Breast epithelium (tissue), 4 donors: ENCODE results near the gene UFC1. TPM values are rescaled to one million over a fixed set of nuclear protein-coding genes. Genes with fewer than 3 reads are reported as not detected.

Experiments
- DNase-seq, 2 donors: peaks; one replicate each; pipeline ENCODE4 v3.0.0-alpha.2; 2019; ENCODE audit warnings: low spot score in 2 of 2
- H3K27ac ChIP-seq, 2 donors: fragments of 200-600 bp; sonication (generic) in 1 of 2; one replicate each; pipeline ENCODE4 v1.5.1; 2016 to 2019; ENCODE audit warnings: mild to moderate bottlenecking in 1 of 2
- H3K27me3 ChIP-seq, 2 donors: fragments of 200-600 bp; sonication (generic) in 1 of 2; one replicate each; pipeline versions ENCODE4 v1.5.1 to v1.6.0; 2017 to 2019; ENCODE audit warnings: control low read depth in 1 of 2, mild to moderate bottlenecking in 1 of 2
- H3K36me3 ChIP-seq: fragments of 200-600 bp; one replicate; pipeline ENCODE4 v1.5.1; 2019
- H3K4me1 ChIP-seq, 2 donors: fragments of 200-600 bp; sonication (generic); one replicate each; pipeline ENCODE4 v1.5.1; 2016 to 2019; ENCODE audit warnings: control low read depth in 1 of 2
- H3K4me3 ChIP-seq, 3 donors: fragments of 200-600 bp; sonication (generic); 1 replicate in 2 of 3; 2 replicates in 1 of 3; pipeline ENCODE4 v1.5.1; 2016 to 2019; ENCODE audit warnings: mild to moderate bottlenecking in 3 of 3, moderate library complexity in 2 of 3
- H3K9me3 ChIP-seq, 2 donors: fragments of 200-600 bp; sonication (generic) in 1 of 2; one replicate each; pipeline ENCODE4 v1.5.1; 2016 to 2019; ENCODE audit warnings: control low read depth in 1 of 2
- POLR2A ChIP-seq: fragments of 450-650 bp; IDR thresholded peaks from one replicate; pipeline ENCODE4 v1.6.1; 2016; ENCODE audit warnings: antibody characterized with exemption, mild to moderate bottlenecking, moderate library complexity
- POLR2AphosphoS5 ChIP-seq, 3 donors: sonication (generic); formaldehyde crosslinking; IDR thresholded peaks; one replicate each; pipeline ENCODE4 v1.6.1; 2017; ENCODE audit warnings: antibody characterized with exemption in 3 of 3
- intact Hi-C: fragments of 100-400 bp; cut with DNase I; formaldehyde crosslinking; loops from one replicate; pipeline ENCODE4 v1.15.1; 2023; ENCODE audit warnings: low total_unique reads
- total RNA-seq, 3 donors: library from RNA; depleted of rRNA; stranded (reverse); fragments of >200 nt; gene quantifications; one replicate each; pipeline ENCODE4 v1.1.0, GENCODE V29; 2016
- TF ChIP-seq, protein P1 (sequence below), 3 donors: fragments of 450-650 bp; IDR thresholded peaks; one replicate each; pipeline ENCODE4 v1.5.1; 2016 to 2017; ENCODE audit warnings: antibody characterized with exemption in 3 of 3, mild to moderate bottlenecking in 3 of 3, moderate library complexity in 3 of 3

Gene UFC1
- total RNA-seq, 3 donors from 2014 or later, result 76.0 to 90.3 (median 87.5) TPM

GRCh38 chr1:161171191-161171590 lies 17.4 kb downstream of the UFC1 start:
- TF ChIP-seq, protein P1, sequence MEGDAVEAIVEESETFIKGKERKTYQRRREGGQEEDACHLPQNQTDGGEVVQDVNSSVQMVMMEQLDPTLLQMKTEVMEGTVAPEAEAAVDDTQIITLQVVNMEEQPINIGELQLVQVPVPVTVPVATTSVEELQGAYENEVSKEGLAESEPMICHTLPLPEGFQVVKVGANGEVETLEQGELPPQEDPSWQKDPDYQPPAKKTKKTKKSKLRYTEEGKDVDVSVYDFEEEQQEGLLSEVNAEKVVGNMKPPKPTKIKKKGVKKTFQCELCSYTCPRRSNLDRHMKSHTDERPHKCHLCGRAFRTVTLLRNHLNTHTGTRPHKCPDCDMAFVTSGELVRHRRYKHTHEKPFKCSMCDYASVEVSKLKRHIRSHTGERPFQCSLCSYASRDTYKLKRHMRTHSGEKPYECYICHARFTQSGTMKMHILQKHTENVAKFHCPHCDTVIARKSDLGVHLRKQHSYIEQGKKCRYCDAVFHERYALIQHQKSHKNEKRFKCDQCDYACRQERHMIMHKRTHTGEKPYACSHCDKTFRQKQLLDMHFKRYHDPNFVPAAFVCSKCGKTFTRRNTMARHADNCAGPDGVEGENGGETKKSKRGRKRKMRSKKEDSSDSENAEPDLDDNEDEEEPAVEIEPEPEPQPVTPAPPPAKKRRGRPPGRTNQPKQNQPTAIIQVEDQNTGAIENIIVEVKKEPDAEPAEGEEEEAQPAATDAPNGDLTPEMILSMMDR (IDR thresholded peaks at IDR 0.05), result no peak
- no peak for TF ChIP-seq POLR2AphosphoS5 (IDR thresholded peaks at IDR 0.05)
- TF ChIP-seq POLR2A, result no peak
- Histone ChIP-seq H3K4me3 (no peak overlapping the region), H3K4me1 (peaks cover 0 to 16% of the 10 kb centered on the region in 2 donors), H3K9me3 (no peaks in the 10 kb centered on the region), H3K27ac (peak overlapping the region; percentile 76 to 88), H3K27me3 (no peaks in the 10 kb centered on the region), H3K36me3 (peaks cover 3% of the 10 kb centered on the region)
- DNase-seq, result no peak
- intact Hi-C loops, result no loop called here

GRCh38 chr1:161171696-161172095 lies 17.9 kb downstream of the UFC1 start:
- DNase-seq, result no peak
- TF ChIP-seq, protein P1 (IDR thresholded peaks at IDR 0.05), result no peak
- TF ChIP-seq POLR2AphosphoS5 (IDR thresholded peaks at IDR 0.05) (no peak), POLR2A (no peak)
- intact Hi-C loops, result no loop called here
- Histone ChIP-seq H3K27me3 (no peaks in the 10 kb centered on the region), H3K36me3 (peaks cover 3% of the 10 kb centered on the region), H3K27ac (peak overlapping the region; percentile 76 to 88), H3K4me3 (no peak overlapping the region), H3K4me1 (peaks cover 0 to 16% of the 10 kb centered on the region in 2 donors), H3K9me3 (no peaks in the 10 kb centered on the region)

DNA sequence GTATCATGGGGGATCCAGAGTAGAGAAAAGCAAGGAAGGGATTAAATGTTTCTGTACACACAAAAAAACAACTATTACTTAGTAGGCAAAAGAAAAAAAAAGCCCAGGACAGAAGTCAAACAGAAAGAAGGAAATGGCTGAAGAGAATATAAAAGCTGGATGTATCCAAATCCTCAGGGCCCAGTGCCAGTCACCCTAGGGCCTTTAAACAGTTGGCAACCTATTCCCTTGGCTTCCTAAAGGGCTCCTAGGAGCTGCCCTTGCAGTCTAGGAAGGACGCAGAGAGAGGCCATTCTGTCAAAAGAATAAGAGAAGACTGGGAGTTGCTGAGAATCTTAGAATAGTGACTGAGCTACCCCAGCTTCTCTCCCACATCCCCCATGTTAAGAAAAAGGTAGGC lies 18.6 kb downstream of the UFC1 start:
- TF ChIP-seq POLR2A (no peak), POLR2AphosphoS5 (IDR thresholded peaks at IDR 0.05) (no peak)
- TF ChIP-seq, protein P1 (IDR thresholded peaks at IDR 0.05), result no peak
- intact Hi-C loops, result no loop called here
- DNase-seq, result peak; percentile 68 to 73
- Histone ChIP-seq H3K9me3 (no peaks in the 10 kb centered on the region), H3K27me3 (no peaks in the 10 kb centered on the region), H3K36me3 (peaks cover 3% of the 10 kb centered on the region), H3K27ac (peak overlapping the region; percentile 76 to 88), H3K4me3 (no peak overlapping the region), H3K4me1 (peaks cover 0 to 12% of the 10 kb centered on the region in 2 donors)

GRCh38 chr1:161172776-161173376 lies 19.1 kb downstream of the UFC1 start:
- DNase-seq, result no peak
- no peak overlapping the region for H3K4me3 ChIP-seq
- H3K36me3 ChIP-seq, result peaks cover 3% of the 10 kb centered on the region
- TF ChIP-seq POLR2AphosphoS5 (IDR thresholded peaks at IDR 0.05) (peak in 2 of 3 donors; percentile 25 to 67), POLR2A (no peak)
- H3K27ac ChIP-seq, result peak overlapping the region; percentile 82 to 88
- H3K4me1 ChIP-seq, result peaks cover 0 to 12% of the 10 kb centered on the region in 2 donors
- intact Hi-C loops, result no loop called here
- no peaks in the 10 kb centered on the region for H3K9me3 ChIP-seq
- H3K27me3 ChIP-seq, result no peaks in the 10 kb centered on the region

DNA sequence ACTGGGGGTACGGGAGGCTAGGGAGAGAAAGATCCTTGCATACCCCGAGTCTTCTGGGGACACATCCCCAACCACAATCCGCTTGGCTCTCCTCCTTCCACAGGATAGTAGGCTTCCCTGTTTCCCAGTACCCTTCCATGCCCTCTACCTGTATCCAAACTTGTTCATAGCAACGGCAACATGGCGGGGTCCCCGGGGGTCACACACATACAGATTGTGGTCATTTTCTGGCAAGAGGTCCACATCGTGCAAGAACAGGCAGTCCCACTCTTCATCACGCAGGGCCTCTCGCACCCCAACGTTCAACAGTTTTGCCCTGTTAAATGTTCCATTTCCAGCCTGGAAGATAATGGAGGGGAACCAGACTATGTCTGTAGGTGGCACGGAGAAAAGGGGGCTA lies 19.9 kb downstream of the UFC1 start:
- Histone ChIP-seq H3K4me1 (peaks cover 0 to 12% of the 10 kb centered on the region in 2 donors), H3K27ac (peak overlapping the region; percentile 82 to 88), H3K9me3 (no peaks in the 10 kb centered on the region), H3K4me3 (no peak overlapping the region), H3K27me3 (no peaks in the 10 kb centered on the region), H3K36me3 (peaks cover 3% of the 10 kb centered on the region)
- intact Hi-C loops, result no loop called here
- TF ChIP-seq, protein P1 (IDR thresholded peaks at IDR 0.05), result no peak
- no peak for TF ChIP-seq POLR2AphosphoS5 (IDR thresholded peaks at IDR 0.05)
- TF ChIP-seq POLR2A, result no peak
- no peak for DNase-seq
